Gastroesophageal sphincter (tissue), 4 donors: ENCODE results near the gene SPOCD1. TPM values are rescaled to one million over a fixed set of nuclear protein-coding genes. Genes with fewer than 3 reads are reported as not detected.

ENCODE experiments used
- ATAC-seq: fragments of 150-250 bp; one replicate; pipeline ENCODE4 v1.9.1; 2016; ENCODE audit warnings: mild to moderate bottlenecking, moderate library complexity
- H3K27ac ChIP-seq, 4 donors: fragments of 200-600 bp; sonication (generic) in 3 of 4; 1 replicate in 3 of 4; 2 replicates in 1 of 4; pipeline ENCODE4 v1.5.1; 2016 to 2019
- H3K27me3 ChIP-seq: fragments of 200-600 bp; sonication (generic); one replicate; pipeline ENCODE4 v1.5.1; 2019
- H3K36me3 ChIP-seq, 2 donors: fragments of 200-600 bp; sonication (generic); one replicate each; pipeline ENCODE4 v1.5.1; 2019; ENCODE audit warnings: control low read depth in 1 of 2
- H3K4me1 ChIP-seq, 3 donors: fragments of 200-600 bp; sonication (generic); 1 replicate in 2 of 3; 2 replicates in 1 of 3; pipeline ENCODE4 v1.5.1; 2016 to 2019; ENCODE audit warnings: control low read depth in 2 of 3
- H3K4me3 ChIP-seq, 2 donors: fragments of 200-600 bp; sonication (generic); one replicate each; pipeline ENCODE4 v1.5.1; 2019; ENCODE audit warnings: mild to moderate bottlenecking in 1 of 2, moderate library complexity in 1 of 2
- H3K9me3 ChIP-seq, 3 donors: fragments of 200-600 bp; sonication (generic); one replicate each; pipeline ENCODE4 v1.5.1; 2017 to 2019; ENCODE audit warnings: control low read depth in 2 of 3
- EP300 ChIP-seq: sonication (generic); formaldehyde crosslinking; IDR thresholded peaks from one replicate; pipeline ENCODE4 v1.6.1; 2017; ENCODE audit warnings: antibody characterized with exemption, mild to moderate bottlenecking
- POLR2A ChIP-seq, 2 donors: fragments of 450-650 bp; IDR thresholded peaks; one replicate each; pipeline ENCODE4 v1.6.1; 2017; ENCODE audit warnings: antibody characterized with exemption in 2 of 2, mild to moderate bottlenecking in 2 of 2, moderate library complexity in 1 of 2
- POLR2AphosphoS5 ChIP-seq: sonication (generic); formaldehyde crosslinking; IDR thresholded peaks from one replicate; pipeline ENCODE4 v1.6.1; 2017; ENCODE audit warnings: antibody characterized with exemption
- WGBS, 2 donors: methylation state at CpG; one replicate each; pipeline ENCODE4 v1.1.5; 2018; ENCODE audit warnings: low coverage in 1 of 2; 5-methylcytosine and 5-hydroxymethylcytosine counted together
- total RNA-seq, 4 donors: library from RNA; depleted of rRNA; stranded (reverse); fragments of >200 nt; gene quantifications; one replicate each; pipeline ENCODE4 v1.1.0, GENCODE V29; 2016
- TF ChIP-seq, protein P1 (sequence below), 4 experiments: fragments of 200-600 bp in 2 of 4; fragments of 450-650 bp in 2 of 4; sonication (generic) in 1 of 4; IDR thresholded peaks; one replicate each; pipeline ENCODE4 v1.5.1; 2017 to 2019; ENCODE audit warnings: antibody characterized with exemption in 4 of 4, mild to moderate bottlenecking in 2 of 4, moderate library complexity in 2 of 4

The SPOCD1 gene
- total RNA-seq, 4 donors from 2014 or later, result 0.27 to 1.6 (median 1.3) TPM; not detected in 1

- Histone ChIP-seq H3K27me3 (peaks cover 17% of the 10 kb centered on the region), H3K4me1 (peaks cover 0 to 21% (median 4%) of the 10 kb centered on the region in 3 donors), H3K27ac (no peak overlapping the region), H3K36me3 (no peaks in the 10 kb centered on the region), H3K4me3 (no peak overlapping the region), H3K9me3 (no peaks in the 10 kb centered on the region)
- ATAC-seq, result no peak
- WGBS, 2 donors, result 74 to 84% methylated on average over 4 to 6 of the region's 13 CpGs
- TF ChIP-seq POLR2AphosphoS5 (no peak), EP300 (no peak), POLR2A (IDR thresholded peaks at IDR 0.05) (no peak)
- TF ChIP-seq, protein P1, sequence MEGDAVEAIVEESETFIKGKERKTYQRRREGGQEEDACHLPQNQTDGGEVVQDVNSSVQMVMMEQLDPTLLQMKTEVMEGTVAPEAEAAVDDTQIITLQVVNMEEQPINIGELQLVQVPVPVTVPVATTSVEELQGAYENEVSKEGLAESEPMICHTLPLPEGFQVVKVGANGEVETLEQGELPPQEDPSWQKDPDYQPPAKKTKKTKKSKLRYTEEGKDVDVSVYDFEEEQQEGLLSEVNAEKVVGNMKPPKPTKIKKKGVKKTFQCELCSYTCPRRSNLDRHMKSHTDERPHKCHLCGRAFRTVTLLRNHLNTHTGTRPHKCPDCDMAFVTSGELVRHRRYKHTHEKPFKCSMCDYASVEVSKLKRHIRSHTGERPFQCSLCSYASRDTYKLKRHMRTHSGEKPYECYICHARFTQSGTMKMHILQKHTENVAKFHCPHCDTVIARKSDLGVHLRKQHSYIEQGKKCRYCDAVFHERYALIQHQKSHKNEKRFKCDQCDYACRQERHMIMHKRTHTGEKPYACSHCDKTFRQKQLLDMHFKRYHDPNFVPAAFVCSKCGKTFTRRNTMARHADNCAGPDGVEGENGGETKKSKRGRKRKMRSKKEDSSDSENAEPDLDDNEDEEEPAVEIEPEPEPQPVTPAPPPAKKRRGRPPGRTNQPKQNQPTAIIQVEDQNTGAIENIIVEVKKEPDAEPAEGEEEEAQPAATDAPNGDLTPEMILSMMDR (IDR thresholded peaks at IDR 0.05), result no peak
These were observed 24.5 kb downstream of the SPOCD1 start for GRCh38 chr1:31791131-31791858.

DNA sequence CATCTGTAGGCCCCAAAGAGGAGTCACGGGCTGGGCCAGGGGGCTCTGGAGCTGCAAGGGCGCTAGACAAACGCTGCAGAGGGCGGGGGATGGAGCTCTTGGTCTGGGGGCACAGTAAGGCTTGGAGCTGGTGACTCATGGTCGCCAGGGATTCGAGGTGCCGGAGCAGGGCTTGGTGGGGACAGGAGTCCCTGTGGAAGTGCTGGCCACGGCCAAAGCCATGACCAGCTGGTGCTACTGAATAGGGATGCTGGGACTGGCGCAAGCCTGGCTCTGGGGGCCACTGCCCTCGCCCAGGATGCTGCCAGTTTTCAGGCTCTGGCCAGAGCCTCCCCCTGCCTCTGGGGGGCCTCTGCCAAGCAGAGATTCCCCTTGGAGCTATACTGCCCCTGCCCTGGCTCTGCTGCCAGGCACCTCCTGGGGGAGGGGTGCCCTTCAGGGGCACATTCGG, 25.2 kb downstream of the SPOCD1 start:
- Histone ChIP-seq H3K4me3 (no peak overlapping the region), H3K27ac (no peak overlapping the region), H3K27me3 (peaks cover 11% of the 10 kb centered on the region), H3K4me1 (peaks cover 0 to 21% (median 4%) of the 10 kb centered on the region in 3 donors), H3K36me3 (no peaks in the 10 kb centered on the region), H3K9me3 (no peaks in the 10 kb centered on the region)
- TF ChIP-seq POLR2AphosphoS5, result no peak
- TF ChIP-seq POLR2A (IDR thresholded peaks at IDR 0.05), result no peak
- TF ChIP-seq, protein P1 (IDR thresholded peaks at IDR 0.05), result no peak
- TF ChIP-seq EP300, result no peak
- no peak for ATAC-seq
- WGBS, 2 donors, result 77 to 81% methylated on average over 4 to 5 of the region's 11 CpGs

- Histone ChIP-seq H3K4me1 (peaks cover 0 to 21% (median 4%) of the 10 kb centered on the region in 3 donors), H3K4me3 (no peak overlapping the region), H3K9me3 (no peaks in the 10 kb centered on the region), H3K36me3 (no peaks in the 10 kb centered on the region), H3K27ac (no peak overlapping the region), H3K27me3 (peaks cover 11% of the 10 kb centered on the region)
- no peak for TF ChIP-seq POLR2A (IDR thresholded peaks at IDR 0.05)
- TF ChIP-seq POLR2AphosphoS5, result no peak
- TF ChIP-seq, protein P1 (IDR thresholded peaks at IDR 0.05), result no peak
- TF ChIP-seq EP300, result no peak
- ATAC-seq, result no peak
- 77% methylated on average over 3 of the region's 3 CpGs for WGBS, 2 donors
These were observed 25.7 kb downstream of the SPOCD1 start for GRCh38 chr1:31790140-31790539.

DNA sequence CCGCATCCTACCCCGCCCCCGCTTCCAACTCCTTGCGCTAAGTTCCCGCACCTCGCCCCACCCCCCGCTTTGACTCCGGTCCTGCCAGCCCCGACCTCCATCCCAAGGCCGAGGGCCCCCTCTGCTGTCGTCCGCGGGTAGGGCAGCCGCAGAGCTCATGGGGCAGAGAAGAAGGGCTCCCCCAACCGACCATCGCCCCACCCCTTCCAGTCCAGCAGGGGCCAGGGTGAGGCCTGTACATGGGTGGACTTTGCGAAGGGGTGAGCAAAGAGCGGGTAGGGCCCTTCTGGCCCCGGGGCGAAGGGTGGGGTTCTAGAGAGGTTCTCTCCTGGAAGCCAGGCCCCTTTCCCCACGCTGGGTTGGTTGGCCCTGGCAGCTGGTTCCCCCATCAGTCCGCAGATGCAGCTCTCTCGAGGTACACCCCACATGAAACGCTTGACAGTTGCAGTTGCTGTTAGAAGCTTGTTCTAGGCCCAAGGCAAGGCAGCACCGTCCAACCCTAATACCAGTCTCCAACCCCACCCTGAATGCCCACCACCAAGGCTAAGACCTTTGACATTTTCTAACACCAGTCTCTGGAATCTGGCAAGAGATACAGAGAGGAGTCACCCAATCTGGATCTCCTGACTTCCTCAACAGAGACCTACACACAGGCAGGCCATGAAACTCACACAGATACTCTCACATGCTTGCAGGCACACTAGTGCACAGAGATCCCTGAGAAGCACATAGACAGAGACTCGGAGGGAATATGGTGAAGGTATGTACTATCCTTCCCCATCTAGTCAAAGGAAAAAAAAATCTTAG, 26.4 kb downstream of the SPOCD1 start:
- WGBS, 2 donors, result 28 to 100% methylated on average over 1 to 3 of the region's 26 CpGs
- peak; percentile 85 for ATAC-seq
- no peaks in the 10 kb centered on the region for H3K9me3 ChIP-seq
- peaks cover 11% of the 10 kb centered on the region for H3K27me3 ChIP-seq
- H3K4me1 ChIP-seq, result peaks cover 0 to 21% (median 4%) of the 10 kb centered on the region in 3 donors
- H3K36me3 ChIP-seq, result no peaks in the 10 kb centered on the region
- no peak for TF ChIP-seq POLR2A (IDR thresholded peaks at IDR 0.05)
- TF ChIP-seq, protein P1 (IDR thresholded peaks at IDR 0.05), result peak in 3 of 4 experiments; percentile 94 to 99 (median 96)
- peak; percentile 38 for TF ChIP-seq POLR2AphosphoS5
- peak overlapping the region in 3 of 4 donors; percentile 77 to 84 (median 82) for H3K27ac ChIP-seq
- H3K4me3 ChIP-seq, result peak overlapping the region; percentile 38 to 66
